Brain microvascular endothelial cell (primary cell): Measurements from ENCODE around the gene ZNF592.

Experiments used
- DNase-seq: peaks from one replicate; pipeline ENCODE4 v3.0.0-alpha.2; 2020
- H3K27ac ChIP-seq: fragments of 250-450 bp; sonication (Bioruptor Pico); 2 replicates; pipeline ENCODE4 v1.5.1; 2020; ENCODE audit warnings: mild to moderate bottlenecking, moderate library complexity
- H3K27me3 ChIP-seq: fragments of 250-450 bp; sonication (Bioruptor Pico); replicated peaks from 2 replicates; pipeline ENCODE4 v1.5.1; 2020; ENCODE audit warnings: mild to moderate bottlenecking
- H3K36me3 ChIP-seq: fragments of 250-450 bp; sonication (Bioruptor Pico); replicated peaks from 2 replicates; pipeline ENCODE4 v1.5.1; 2020; ENCODE audit warnings: mild to moderate bottlenecking
- H3K4me3 ChIP-seq: 2 replicates; pipeline ENCODE4 v1.5.1; 2011; ENCODE audit warnings: low read depth, mild to moderate bottlenecking, control low read depth, low read length, moderate library complexity
- in situ Hi-C: cut with HindIII; loops from 2 replicates; pipeline ENCODE4 v1.10.0; 2017; ENCODE audit warnings: low sequenced_read_pairs, low pct_ligation_motif_present
- TF ChIP-seq, protein P1 (sequence below): IDR thresholded peaks from 2 replicates; pipeline ENCODE4 v1.5.1; 2011; ENCODE audit warnings: low read depth, mild to moderate bottlenecking, moderate library complexity, low read length, control low read depth, inconsistent platforms; ENCODE audit errors: missing control alignments

ZNF592 gene

DNA sequence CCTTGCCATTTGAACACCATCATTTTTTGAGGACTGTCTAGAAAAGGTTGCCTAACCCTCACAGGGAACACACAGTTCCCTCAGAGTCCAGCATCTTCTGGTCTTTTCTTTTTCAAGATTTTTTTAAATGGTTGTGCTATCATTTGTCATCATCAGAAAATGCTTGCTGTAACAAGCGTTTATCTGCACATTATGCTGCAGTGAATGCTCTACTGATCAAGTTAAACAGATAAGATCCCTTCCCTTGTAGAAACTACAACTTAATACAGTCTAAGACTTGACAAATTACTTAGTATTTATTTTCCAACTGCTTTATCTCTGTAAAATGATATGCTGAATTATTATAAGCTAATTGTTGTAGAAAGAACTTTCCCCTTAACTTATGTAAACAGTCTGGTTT lies 56.8 kb downstream of the ZNF592 start:
- Histone ChIP-seq H3K4me3 (no peak overlapping the region), H3K36me3 (peaks cover 33% of the 10 kb centered on the region), H3K27me3 (no peaks in the 10 kb centered on the region), H3K27ac (no peak overlapping the region)
- in situ Hi-C loops, result no loop called here
- no peak for DNase-seq
- TF ChIP-seq, protein P1, sequence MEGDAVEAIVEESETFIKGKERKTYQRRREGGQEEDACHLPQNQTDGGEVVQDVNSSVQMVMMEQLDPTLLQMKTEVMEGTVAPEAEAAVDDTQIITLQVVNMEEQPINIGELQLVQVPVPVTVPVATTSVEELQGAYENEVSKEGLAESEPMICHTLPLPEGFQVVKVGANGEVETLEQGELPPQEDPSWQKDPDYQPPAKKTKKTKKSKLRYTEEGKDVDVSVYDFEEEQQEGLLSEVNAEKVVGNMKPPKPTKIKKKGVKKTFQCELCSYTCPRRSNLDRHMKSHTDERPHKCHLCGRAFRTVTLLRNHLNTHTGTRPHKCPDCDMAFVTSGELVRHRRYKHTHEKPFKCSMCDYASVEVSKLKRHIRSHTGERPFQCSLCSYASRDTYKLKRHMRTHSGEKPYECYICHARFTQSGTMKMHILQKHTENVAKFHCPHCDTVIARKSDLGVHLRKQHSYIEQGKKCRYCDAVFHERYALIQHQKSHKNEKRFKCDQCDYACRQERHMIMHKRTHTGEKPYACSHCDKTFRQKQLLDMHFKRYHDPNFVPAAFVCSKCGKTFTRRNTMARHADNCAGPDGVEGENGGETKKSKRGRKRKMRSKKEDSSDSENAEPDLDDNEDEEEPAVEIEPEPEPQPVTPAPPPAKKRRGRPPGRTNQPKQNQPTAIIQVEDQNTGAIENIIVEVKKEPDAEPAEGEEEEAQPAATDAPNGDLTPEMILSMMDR, result no peak

DNA sequence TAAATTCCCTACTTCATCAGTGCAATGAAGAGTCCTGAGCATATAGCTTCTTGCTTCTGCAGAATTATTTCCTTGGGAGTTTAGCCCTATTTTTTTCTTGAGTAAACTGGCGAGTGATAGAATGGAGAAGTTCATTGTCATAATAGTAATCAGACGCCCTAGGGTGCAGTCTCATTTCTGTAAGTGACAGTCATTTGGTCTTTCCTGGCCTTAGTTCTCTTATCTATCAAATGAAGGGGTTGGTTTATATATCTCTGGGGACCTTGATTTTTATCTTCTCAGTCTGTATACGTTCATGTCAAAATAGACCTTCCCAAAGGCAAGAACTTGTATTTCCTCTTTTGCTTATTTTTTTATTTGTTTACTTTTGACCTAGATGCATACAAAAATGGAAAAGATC lies 58.8 kb downstream of the ZNF592 start:
- no peak for DNase-seq
- H3K27ac ChIP-seq, result no peak overlapping the region
- in situ Hi-C loops, result no loop called here
- no peaks in the 10 kb centered on the region for H3K27me3 ChIP-seq
- peaks cover 16% of the 10 kb centered on the region for H3K36me3 ChIP-seq
- TF ChIP-seq, protein P1, result no peak
- no peak overlapping the region for H3K4me3 ChIP-seq

DNA sequence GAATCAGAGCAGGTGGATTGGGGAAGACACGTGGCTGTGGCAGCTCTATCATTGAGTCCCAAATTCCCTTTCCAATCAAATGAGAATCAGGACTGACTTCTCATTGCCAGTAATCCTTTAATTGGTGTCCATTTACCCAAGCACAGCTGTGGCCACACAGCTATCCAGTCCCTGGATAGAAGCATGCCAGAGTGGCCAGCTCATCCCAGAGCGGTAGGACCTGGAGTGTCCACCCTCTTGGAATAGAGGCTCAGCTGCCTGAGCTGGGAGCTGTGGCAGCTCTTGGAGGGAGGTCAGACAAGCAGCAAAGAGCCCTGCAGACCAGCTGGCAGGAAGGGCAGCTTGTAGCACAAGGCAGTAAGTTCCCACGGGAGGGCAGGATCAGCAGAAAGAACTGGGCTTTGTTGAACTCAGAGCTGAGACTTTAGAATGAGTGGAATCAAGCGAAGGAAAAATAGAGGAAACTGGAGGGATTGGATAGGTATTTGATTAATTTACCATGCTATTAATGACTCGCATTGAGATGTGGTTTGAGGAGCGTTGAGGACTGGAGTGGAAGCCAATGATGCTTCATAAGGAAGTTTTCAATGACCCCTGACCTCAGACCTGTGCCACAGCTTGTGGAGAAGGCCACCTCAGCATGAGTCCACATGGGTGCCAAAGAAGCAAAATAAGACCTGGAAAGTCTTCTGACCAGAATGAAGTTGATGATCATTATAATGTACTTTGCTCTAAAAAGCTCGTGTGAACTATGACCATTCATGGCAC lies 61.9 kb downstream of the ZNF592 start:
- no peak overlapping the region for H3K27ac ChIP-seq
- in situ Hi-C loops, result no loop called here
- TF ChIP-seq, protein P1, result no peak
- H3K27me3 ChIP-seq, result no peaks in the 10 kb centered on the region
- H3K4me3 ChIP-seq, result no peak overlapping the region
- no peaks in the 10 kb centered on the region for H3K36me3 ChIP-seq
- no peak for DNase-seq

DNA sequence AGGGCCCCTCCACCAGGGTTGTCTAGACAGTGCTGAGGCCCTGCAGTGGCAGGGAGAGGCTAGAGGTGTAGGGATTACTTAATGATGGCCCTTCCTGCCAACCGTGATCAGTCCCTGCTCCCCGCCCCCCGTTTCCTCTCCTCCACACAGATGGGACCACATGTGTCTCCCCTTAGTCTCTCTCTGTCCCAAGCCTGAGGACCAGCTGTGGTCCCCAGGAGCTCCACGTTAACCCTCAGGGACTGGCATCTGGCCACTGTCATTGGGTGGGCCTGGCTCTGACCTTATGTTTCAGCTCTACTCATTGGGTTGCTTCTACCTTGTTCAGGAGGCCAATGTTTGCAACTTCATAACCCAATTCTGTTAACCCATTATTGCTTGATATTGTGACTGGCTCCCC lies 62.8 kb downstream of the ZNF592 start:
- Histone ChIP-seq H3K36me3 (no peaks in the 10 kb centered on the region), H3K27ac (no peak overlapping the region), H3K27me3 (no peaks in the 10 kb centered on the region), H3K4me3 (no peak overlapping the region)
- no peak for DNase-seq
- in situ Hi-C loops, result no loop called here
- TF ChIP-seq, protein P1, result no peak

DNA sequence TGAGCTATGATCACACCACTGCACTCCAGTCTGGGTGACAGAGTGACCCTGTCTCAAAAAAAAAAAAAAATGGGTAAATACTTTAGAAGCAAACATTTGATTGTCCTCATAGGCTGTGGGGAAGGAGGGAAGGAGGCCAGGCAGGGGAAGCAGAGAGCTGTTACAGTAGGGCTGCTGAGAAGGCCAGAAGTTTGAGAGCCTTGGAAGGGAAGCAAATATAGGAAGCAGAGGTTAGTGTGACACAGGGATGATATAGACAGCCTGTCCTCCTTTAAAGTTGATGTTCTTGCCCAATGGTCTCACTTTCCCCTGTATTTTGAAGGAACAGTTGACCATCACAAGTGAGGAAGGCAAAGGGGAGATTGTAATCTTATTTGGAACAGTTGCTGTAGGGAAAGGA lies 63.4 kb downstream of the ZNF592 start:
- Histone ChIP-seq H3K27me3 (no peaks in the 10 kb centered on the region), H3K4me3 (no peak overlapping the region), H3K27ac (no peak overlapping the region), H3K36me3 (no peaks in the 10 kb centered on the region)
- TF ChIP-seq, protein P1, result no peak
- in situ Hi-C loops, result no loop called here
- DNase-seq, result no peak

DNA sequence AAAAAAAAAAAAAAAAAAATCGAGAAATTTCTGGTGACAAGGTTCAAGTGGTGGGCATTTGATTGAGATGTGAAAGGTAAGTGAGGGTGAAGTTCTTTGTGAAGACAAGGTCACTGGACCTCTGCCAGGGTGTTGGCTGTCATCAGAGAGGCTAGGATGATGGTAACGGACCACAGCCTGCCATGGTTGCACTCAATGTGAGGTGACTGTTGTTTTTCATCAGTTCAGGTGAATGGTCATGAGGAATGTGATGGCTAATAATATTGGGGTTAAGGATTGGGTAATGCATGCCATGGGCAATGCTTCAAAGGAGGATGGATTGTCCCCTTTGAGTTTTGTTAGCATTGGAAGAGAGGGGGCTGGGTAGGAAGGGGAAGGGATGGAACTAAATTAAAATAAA lies 64.5 kb downstream of the ZNF592 start:
- in situ Hi-C loops, result no loop called here
- no peak overlapping the region for H3K4me3 ChIP-seq
- no peaks in the 10 kb centered on the region for H3K36me3 ChIP-seq
- no peaks in the 10 kb centered on the region for H3K27me3 ChIP-seq
- no peak overlapping the region for H3K27ac ChIP-seq
- DNase-seq, result no peak
- TF ChIP-seq, protein P1, result no peak
